ENCODE data around the gene ADM2. TPM values are rescaled to one million over a fixed set of nuclear protein-coding genes. Genes with fewer than 3 reads are reported as not detected.

The ADM2 gene
- total and polyA plus RNA-seq, 2 experiments from 2014 or later: 4.1 to 5.1 TPM

GRCh38 chr22:50434849-50435248 lies 46.5 kb upstream of the ADM2 start:
- no peak for DNase-seq (ENCODE audit: low spot score)
- no peaks in the 10 kb centered on the region for H3K9me2 ChIP-seq (replicated peaks; ENCODE audit: insufficient read depth)
- TF ChIP-seq EZH2phosphoT487 (IDR thresholded peaks at IDR 0.05; ENCODE audit: low read depth, severe bottlenecking, unreplicated experiment) (no peak), EZH2 (IDR thresholded peaks at IDR 0.05; ENCODE audit: borderline replicate concordance) (no peak), CTCF (IDR thresholded peaks at IDR 0.05; ENCODE audit: poor library complexity) (no peak)
- H2AFZ ChIP-seq: no peak overlapping the region
- no peak overlapping the region for H3K27ac ChIP-seq
- H3K4me1 ChIP-seq (ENCODE audit: insufficient read depth): no peaks in the 10 kb centered on the region
- no peaks in the 10 kb centered on the region for H3K27me3 ChIP-seq
- H3K4me3 ChIP-seq: no peak overlapping the region
- no peaks in the 10 kb centered on the region for H3K9me3 ChIP-seq (ENCODE audit: low read depth)
- 92% methylated on average over 21 of the region's 24 CpGs for WGBS (ENCODE audit: low lambda C conversion rate, missing lambda C conversion rate)
- H3K4me2 ChIP-seq: no peak overlapping the region
- no peaks in the 10 kb centered on the region for H3K36me3 ChIP-seq (replicated peaks; ENCODE audit: insufficient read depth, low read depth)
- no peaks in the 10 kb centered on the region for H4K20me1 ChIP-seq (ENCODE audit: insufficient read depth, poor library complexity, severe bottlenecking)
- H3K79me2 ChIP-seq: no peaks in the 10 kb centered on the region

GRCh38 chr22:50435291-50436014 lies 45.9 kb upstream of the ADM2 start:
- no peaks in the 10 kb centered on the region for H3K9me3 ChIP-seq (ENCODE audit: low read depth)
- H3K4me3 ChIP-seq: no peak overlapping the region
- no peaks in the 10 kb centered on the region for H3K36me3 ChIP-seq (replicated peaks; ENCODE audit: insufficient read depth, low read depth)
- H3K79me2 ChIP-seq: no peaks in the 10 kb centered on the region
- H4K20me1 ChIP-seq (ENCODE audit: insufficient read depth, poor library complexity, severe bottlenecking): no peaks in the 10 kb centered on the region
- no peaks in the 10 kb centered on the region for H3K4me1 ChIP-seq (ENCODE audit: insufficient read depth)
- H3K4me2 ChIP-seq: no peak overlapping the region
- H2AFZ ChIP-seq: no peak overlapping the region
- TF ChIP-seq EZH2 (IDR thresholded peaks at IDR 0.05; ENCODE audit: borderline replicate concordance): no peak
- no peak for TF ChIP-seq CTCF (IDR thresholded peaks at IDR 0.05; ENCODE audit: poor library complexity)
- TF ChIP-seq EZH2phosphoT487 (IDR thresholded peaks at IDR 0.05; ENCODE audit: low read depth, severe bottlenecking, unreplicated experiment): no peak
- no peak for DNase-seq (ENCODE audit: low spot score)
- no peak overlapping the region for H3K27ac ChIP-seq
- 94% methylated on average over 20 of the region's 20 CpGs for WGBS (ENCODE audit: low lambda C conversion rate, missing lambda C conversion rate)
- H3K27me3 ChIP-seq: no peaks in the 10 kb centered on the region
- H3K9me2 ChIP-seq (replicated peaks; ENCODE audit: insufficient read depth): no peaks in the 10 kb centered on the region

- H3K36me3 ChIP-seq (replicated peaks; ENCODE audit: insufficient read depth, low read depth): no peaks in the 10 kb centered on the region
- H2AFZ ChIP-seq: no peak overlapping the region
- TF ChIP-seq EZH2 (IDR thresholded peaks at IDR 0.05; ENCODE audit: borderline replicate concordance) (no peak), CTCF (IDR thresholded peaks at IDR 0.05; ENCODE audit: poor library complexity) (no peak), EZH2phosphoT487 (IDR thresholded peaks at IDR 0.05; ENCODE audit: low read depth, severe bottlenecking, unreplicated experiment) (no peak)
- no peaks in the 10 kb centered on the region for H3K9me2 ChIP-seq (replicated peaks; ENCODE audit: insufficient read depth)
- no peaks in the 10 kb centered on the region for H3K4me1 ChIP-seq (ENCODE audit: insufficient read depth)
- H3K27me3 ChIP-seq: no peaks in the 10 kb centered on the region
- no peak for DNase-seq (ENCODE audit: low spot score)
- no peak overlapping the region for H3K4me2 ChIP-seq
- H4K20me1 ChIP-seq (ENCODE audit: insufficient read depth, poor library complexity, severe bottlenecking): no peaks in the 10 kb centered on the region
- no peak overlapping the region for H3K27ac ChIP-seq
- H3K79me2 ChIP-seq: no peaks in the 10 kb centered on the region
- H3K4me3 ChIP-seq: no peak overlapping the region
- H3K9me3 ChIP-seq (ENCODE audit: low read depth): no peaks in the 10 kb centered on the region
- 95% methylated on average over 37 of the region's 37 CpGs for WGBS (ENCODE audit: low lambda C conversion rate, missing lambda C conversion rate)
These were observed 45.1 kb upstream of the ADM2 start for GRCh38 chr22:50436015-50436830.

All from hepatocyte (in vitro differentiated cells).